K562 (cell line): ENCODE data around the gene ERICH6. TPM values are rescaled to one million over a fixed set of nuclear protein-coding genes. Genes with fewer than 3 reads are reported as not detected.
A peak's percentile ranks its signal among the peaks of the same experiment; 100 is the strongest.

Experiments
- ATAC-seq: fragments of 200-7000 bp; cut with Tn5 transposase; 3 replicates; pipeline ENCODE4 v1.9.1; 2020; ENCODE audit warnings: moderate library complexity
- BruUV-seq: library from RNA; stranded (reverse); fragments of 400-500 nt; replicated peaks from 2 replicates; lab custom pipeline; 2021; lab: Mats Ljungman, UMichigan
- CTCF ChIA-PET: fragments of 300-600 bp; formaldehyde crosslinking; extraction: SDS; loops from one replicate; lab custom pipeline; 2021; ENCODE audit warnings: low intra/inter-chr PET ratio; lab: Yijun Ruan, JAX
- POLR2A ChIA-PET: fragments of 300-600, 350-650 bp; sonication (Branson Sonifier 250); formaldehyde crosslinking; extraction: SDS; loops from one replicate; lab custom pipeline; 2021; ENCODE audit warnings: antibody characterized with exemption, inconsistent platforms; lab: Yijun Ruan, JAX
- DNase-seq, 4 experiments: peaks; one replicate each; pipeline versions ENCODE4 v3.0.0 to v3.0.0-alpha.2; 2011 to 2018; ENCODE audit warnings: low spot score in 3 of 4, mixed read lengths in 3 of 4; ENCODE audit errors: extremely low read depth in 1 of 4
- FAIRE-seq: peaks from 2 replicates; lab custom pipeline; 2011; peaks lifted over from hg19 to GRCh38; lab: Jason Lieb, UNC
- H2AFZ ChIP-seq: 2 replicates; pipeline ENCODE4 v1.6.0; 2011; ENCODE audit warnings: low read depth, low read length, control low read depth, inconsistent platforms
- H3K27ac ChIP-seq: fragments of 200-600 bp; 3 replicates; pipeline ENCODE4 v1.8.0; 2011; ENCODE audit warnings: low read depth, mild to moderate bottlenecking, control low read depth, inconsistent platforms, low read length, moderate library complexity, mixed read lengths; ENCODE audit errors: extremely low read depth
- H3K27me3 ChIP-seq, 2 experiments: fragments of 300-600 bp in 1 of 2; 2 replicates in 1 of 2; 3 replicates in 1 of 2; pipeline versions ENCODE4 v1.6.0 to v1.8.0; 2011; ENCODE audit warnings: inconsistent platforms in 2 of 2, low read length in 2 of 2, mild to moderate bottlenecking in 1 of 2, mixed read lengths in 1 of 2, moderate library complexity in 1 of 2; ENCODE audit not compliant: control insufficient read depth in 2 of 2, insufficient read depth in 2 of 2
- H3K36me3 ChIP-seq: fragments of 300-600 bp; 3 replicates; pipeline ENCODE4 v1.8.0; 2011; ENCODE audit warnings: mild to moderate bottlenecking, low read length, inconsistent platforms; ENCODE audit not compliant: control insufficient read depth, insufficient read depth
- H3K4me1 ChIP-seq, 2 experiments: fragments of 200-600 bp in 1 of 2; replicated peaks in 1 of 2; 2 replicates in 1 of 2; 3 replicates in 1 of 2; pipeline versions ENCODE4 v1.5.1 to v1.8.0; 2011; ENCODE audit warnings: inconsistent platforms in 2 of 2, low read length in 2 of 2, mild to moderate bottlenecking in 1 of 2, mixed read lengths in 1 of 2, moderate library complexity in 1 of 2; ENCODE audit not compliant: control insufficient read depth in 2 of 2, insufficient read depth in 2 of 2
- H3K4me2 ChIP-seq: 2 replicates; pipeline ENCODE4 v1.6.1; 2011; ENCODE audit warnings: low read length, control low read depth, inconsistent platforms, mixed read lengths; ENCODE audit not compliant: insufficient read depth
- H3K4me3 ChIP-seq: fragments of 200-600 bp; sonication (generic), shearing (Covaris generic); 2 replicates; pipeline ENCODE4 v1.5.1; 2016; ENCODE audit warnings: control low read depth, inconsistent platforms
- H3K79me2 ChIP-seq: fragments of 200-600 bp; 3 replicates; pipeline ENCODE4 v1.8.0; 2011; ENCODE audit warnings: low read length, inconsistent platforms; ENCODE audit not compliant: control insufficient read depth, insufficient read depth
- H3K9ac ChIP-seq, 2 experiments: 2 replicates each; pipeline versions ENCODE4 v1.6.0 to v1.6.1; 2011; ENCODE audit warnings: low read depth in 2 of 2, low read length in 2 of 2, control low read depth in 1 of 2, inconsistent platforms in 1 of 2, mild to moderate bottlenecking in 1 of 2, mixed read lengths in 1 of 2; ENCODE audit not compliant: insufficient read depth in 1 of 2
- H3K9me1 ChIP-seq: one replicate; pipeline ENCODE4 v1.6.0; 2011; ENCODE audit warnings: inconsistent platforms, mild to moderate bottlenecking, low read length, moderate library complexity; ENCODE audit not compliant: control insufficient read depth, insufficient read depth
- H3K9me3 ChIP-seq: replicated peaks from 2 replicates; pipeline ENCODE4 v1.5.1; 2011; ENCODE audit warnings: low read depth, low read length, inconsistent platforms; ENCODE audit not compliant: control insufficient read depth, insufficient read depth
- H4K20me1 ChIP-seq: replicated peaks from 2 replicates; pipeline ENCODE4 v1.6.1; 2011; ENCODE audit warnings: low read length, inconsistent platforms, mixed read lengths; ENCODE audit not compliant: control insufficient read depth, insufficient read depth
- DDX20 ChIP-seq: fragments of 450-650 bp; IDR thresholded peaks from 2 replicates; pipeline ENCODE4 v1.6.1; 2016; ENCODE audit warnings: missing genetic modification characterization, low read depth, mild to moderate bottlenecking, missing compliant biosample characterization, moderate library complexity
- WGBS: fragments of 100-300 bp; shearing (Covaris generic); methylation state at CpG from one replicate; pipeline ENCODE4 v1.1.6; 2016; ENCODE audit warnings: low coverage, mixed read lengths; ENCODE audit not compliant: insufficient coverage; ENCODE audit errors: missing lambda C conversion rate; 5-methylcytosine and 5-hydroxymethylcytosine counted together
- in situ Hi-C: fragments of 300-500 bp; cut with MboI; formaldehyde crosslinking; loops from 4 replicates; pipeline ENCODE4 v1.15.0; 2018; ENCODE audit warnings: inconsistent platforms, mixed read lengths
- intact Hi-C: fragments of 100-400 bp; cut with micrococcal nuclease; formaldehyde crosslinking; loops from 2 replicates; pipeline ENCODE4 v1.14.2; 2022
- polyA plus RNA-seq, 8 experiments: library from polyadenylated mRNA; depleted of rRNA in 4 of 8; stranded (reverse) in 5 of 8; unstranded in 3 of 8; fragments of >200 nt; fragmentation: Nextera tagmentation in 2 of 8; fragmentation: Illumina TruSeq in 1 of 8; extraction: Ambion mirVana in 2 of 8; extraction: Trizol in 1 of 8; gene quantifications; 2 replicates each; pipeline versions ENCODE4 v1.2.1 to v1.2.3, GENCODE V29; 2011 to 2014; ENCODE audit warnings: inconsistent platforms in 1 of 8, missing spikeins in 1 of 8
- total RNA-seq, 7 experiments: library from RNA; depleted of rRNA in 6 of 7; stranded (reverse); fragments of >200 nt in 6 of 7; fragmentation: Illumina TruSeq in 2 of 7; extraction: Trizol in 2 of 7; gene quantifications; 2 replicates each; pipeline versions ENCODE4 v1.2.1 to v1.2.3, GENCODE V29; 2011 to 2021; ENCODE audit warnings: low replicate concordance in 1 of 7
- TF ChIP-seq, protein P1 (sequence below): fragments of 450-650 bp; IDR thresholded peaks from 2 replicates; pipeline ENCODE4 v1.6.1; 2018; ENCODE audit not compliant: partially characterized antibody

The ERICH6 gene
- total and polyA plus RNA-seq, 9 of the 15 experiments (the other 6 are each of a cell fraction or from before 2014, with no cell fraction given): not detected

GRCh38 chr3:150653110-150653561, 50.6 kb downstream of the ERICH6 start:
- H4K20me1 ChIP-seq: no peaks in the 10 kb centered on the region
- whole genome bisulfite sequencing: 11% methylated on average over 4 of the region's 4 CpGs
- H3K27me3 ChIP-seq: no peaks in the 10 kb centered on the region; a peak in 1 of 5 replicates
- H3K36me3 ChIP-seq: no peaks in the 10 kb centered on the region
- no peak overlapping the region for H3K27ac ChIP-seq
- POLR2A ChIA-PET: no interaction called here
- no peak overlapping the region for H3K4me2 ChIP-seq
- in situ Hi-C loops: no loop called here
- ATAC-seq (no peak), DNase-seq (no peak), FAIRE-seq (no peak)
- BruUV-seq: no TSS peak
- no peaks in the 10 kb centered on the region for H3K9me3 ChIP-seq
- TF ChIP-seq DDX20 (tag): no peak
- TF ChIP-seq, protein P1, sequence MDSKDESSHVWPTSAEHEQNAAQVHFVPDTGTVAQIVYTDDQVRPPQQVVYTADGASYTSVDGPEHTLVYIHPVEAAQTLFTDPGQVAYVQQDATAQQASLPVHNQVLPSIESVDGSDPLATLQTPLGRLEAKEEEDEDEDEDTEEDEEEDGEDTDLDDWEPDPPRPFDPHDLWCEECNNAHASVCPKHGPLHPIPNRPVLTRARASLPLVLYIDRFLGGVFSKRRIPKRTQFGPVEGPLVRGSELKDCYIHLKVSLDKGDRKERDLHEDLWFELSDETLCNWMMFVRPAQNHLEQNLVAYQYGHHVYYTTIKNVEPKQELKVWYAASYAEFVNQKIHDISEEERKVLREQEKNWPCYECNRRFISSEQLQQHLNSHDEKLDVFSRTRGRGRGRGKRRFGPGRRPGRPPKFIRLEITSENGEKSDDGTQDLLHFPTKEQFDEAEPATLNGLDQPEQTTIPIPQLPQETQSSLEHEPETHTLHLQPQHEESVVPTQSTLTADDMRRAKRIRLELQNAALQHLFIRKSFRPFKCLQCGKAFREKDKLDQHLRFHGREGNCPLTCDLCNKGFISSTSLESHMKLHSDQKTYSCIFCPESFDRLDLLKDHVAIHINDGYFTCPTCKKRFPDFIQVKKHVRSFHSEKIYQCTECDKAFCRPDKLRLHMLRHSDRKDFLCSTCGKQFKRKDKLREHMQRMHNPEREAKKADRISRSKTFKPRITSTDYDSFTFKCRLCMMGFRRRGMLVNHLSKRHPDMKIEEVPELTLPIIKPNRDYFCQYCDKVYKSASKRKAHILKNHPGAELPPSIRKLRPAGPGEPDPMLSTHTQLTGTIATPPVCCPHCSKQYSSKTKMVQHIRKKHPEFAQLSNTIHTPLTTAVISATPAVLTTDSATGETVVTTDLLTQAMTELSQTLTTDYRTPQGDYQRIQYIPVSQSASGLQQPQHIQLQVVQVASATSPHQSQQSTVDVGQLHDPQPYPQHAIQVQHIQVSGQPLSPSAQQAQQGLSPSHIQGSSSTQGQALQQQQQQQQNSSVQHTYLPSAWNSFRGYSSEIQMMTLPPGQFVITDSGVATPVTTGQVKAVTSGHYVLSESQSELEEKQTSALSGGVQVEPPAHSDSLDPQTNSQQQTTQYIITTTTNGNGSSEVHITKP: peak; percentile 52
- H2AFZ ChIP-seq: peak overlapping the region; percentile 9; the same call in 1 of the 2 replicates
- H3K4me3 ChIP-seq: no peak overlapping the region
- no peaks in the 10 kb centered on the region for H3K79me2 ChIP-seq
- CTCF ChIA-PET: no interaction called here
- intact Hi-C loops: no loop called here
- no peaks in the 10 kb centered on the region for H3K4me1 ChIP-seq
- no peaks in the 10 kb centered on the region for H3K9me1 ChIP-seq
- no peak overlapping the region for H3K9ac ChIP-seq
